AG04450 (cell line): Measurements from ENCODE around the gene GOLM1. TPM values are rescaled to one million over a fixed set of nuclear protein-coding genes. Genes with fewer than 3 reads are reported as not detected.
A peak's percentile ranks its signal among the peaks of the same experiment; 100 is the strongest.

ENCODE experiments used
- CTCF ChIA-PET: fragments of 300-600, 350-600 bp; formaldehyde crosslinking; extraction: SDS; loops from one replicate; lab custom pipeline; 2022; ENCODE audit warnings: antibody characterized with exemption, inconsistent platforms; lab: Charles Lee
- POLR2A ChIA-PET: fragments of 350-600 bp; formaldehyde crosslinking; extraction: SDS; loops from one replicate; lab custom pipeline; 2021; ENCODE audit warnings: antibody characterized with exemption, inconsistent platforms; lab: Yijun Ruan, JAX
- DNase-seq: peaks from one replicate; pipeline ENCODE4 v3.0.0-alpha.2; 2011; ENCODE audit warnings: low read depth, low spot score
- H3K27ac ChIP-seq: one replicate; pipeline ENCODE4 v1.5.1; 2012; ENCODE audit warnings: low read depth, low read length, control low read depth
- H3K27me3 ChIP-seq: one replicate; pipeline ENCODE4 v1.6.0; 2012; ENCODE audit warnings: low read length; ENCODE audit not compliant: control insufficient read depth, insufficient read depth
- H3K4me3 ChIP-seq: 2 replicates; pipeline ENCODE4 v1.5.1; 2011; ENCODE audit warnings: mild to moderate bottlenecking, low read depth, low read length, control low read depth
- H3K9me3 ChIP-seq: 2 replicates; pipeline ENCODE4 v1.5.1; 2012; ENCODE audit warnings: low read length; ENCODE audit not compliant: control insufficient read depth, insufficient read depth
- polyA plus RNA-seq: library from polyadenylated mRNA; depleted of rRNA; stranded (reverse); fragments of >200 nt; gene quantifications from 2 replicates; pipeline ENCODE4 v1.2.3, GENCODE V29; 2011
- TF ChIP-seq, protein P1 (sequence below): IDR thresholded peaks from 2 replicates; pipeline ENCODE4 v1.5.1; 2011; ENCODE audit warnings: low read depth, low read length, control low read depth, inconsistent platforms

The GOLM1 gene
- polyA plus RNA-seq, 1 experiment, result 75.0 TPM

DNA sequence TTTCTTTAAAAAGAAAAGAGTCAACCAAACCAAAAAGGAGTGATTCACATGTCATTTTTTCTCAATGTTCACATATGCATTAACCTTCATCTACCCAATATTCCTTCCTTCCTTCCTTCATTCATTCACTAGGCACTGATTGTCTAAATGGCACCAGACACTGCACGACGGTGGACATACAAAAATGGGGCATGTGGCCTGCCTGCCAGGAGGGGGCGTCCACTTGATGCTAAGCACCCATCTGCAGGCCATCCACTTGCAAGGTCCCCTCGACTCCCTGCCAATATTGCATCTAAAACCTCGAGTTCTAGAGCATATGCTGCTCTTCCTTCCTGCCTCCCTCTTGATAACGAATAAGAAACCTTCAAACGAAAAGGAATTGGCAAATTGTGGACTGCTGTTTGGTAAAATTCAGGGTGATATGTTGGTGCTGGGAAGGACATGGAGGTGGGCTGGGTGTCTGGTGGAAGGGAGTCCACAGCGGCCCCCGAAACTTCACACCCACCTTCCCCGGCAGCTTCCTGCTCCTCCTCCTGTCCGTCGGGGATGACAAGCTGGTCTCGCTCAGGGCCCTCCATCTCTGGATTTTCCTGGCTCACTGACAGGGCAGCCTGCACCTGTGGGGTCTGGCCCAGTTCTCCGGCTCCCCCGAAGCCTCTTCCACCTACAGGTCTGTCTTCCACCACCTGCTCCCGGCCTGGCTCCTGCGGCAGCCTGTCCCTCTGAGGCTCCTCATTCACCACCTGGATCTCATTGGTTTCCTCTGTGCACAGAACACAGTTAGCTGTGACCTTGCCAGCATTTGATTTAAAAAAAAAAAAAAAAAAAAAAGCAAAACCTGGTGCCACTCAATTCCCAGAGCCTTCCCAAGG, 64.3 kb downstream of the GOLM1 start:
- POLR2A ChIA-PET, result no interaction called here
- peak; percentile 7 for DNase-seq
- H3K27ac ChIP-seq, result no peak overlapping the region
- no peaks in the 10 kb centered on the region for H3K27me3 ChIP-seq
- TF ChIP-seq, protein P1, sequence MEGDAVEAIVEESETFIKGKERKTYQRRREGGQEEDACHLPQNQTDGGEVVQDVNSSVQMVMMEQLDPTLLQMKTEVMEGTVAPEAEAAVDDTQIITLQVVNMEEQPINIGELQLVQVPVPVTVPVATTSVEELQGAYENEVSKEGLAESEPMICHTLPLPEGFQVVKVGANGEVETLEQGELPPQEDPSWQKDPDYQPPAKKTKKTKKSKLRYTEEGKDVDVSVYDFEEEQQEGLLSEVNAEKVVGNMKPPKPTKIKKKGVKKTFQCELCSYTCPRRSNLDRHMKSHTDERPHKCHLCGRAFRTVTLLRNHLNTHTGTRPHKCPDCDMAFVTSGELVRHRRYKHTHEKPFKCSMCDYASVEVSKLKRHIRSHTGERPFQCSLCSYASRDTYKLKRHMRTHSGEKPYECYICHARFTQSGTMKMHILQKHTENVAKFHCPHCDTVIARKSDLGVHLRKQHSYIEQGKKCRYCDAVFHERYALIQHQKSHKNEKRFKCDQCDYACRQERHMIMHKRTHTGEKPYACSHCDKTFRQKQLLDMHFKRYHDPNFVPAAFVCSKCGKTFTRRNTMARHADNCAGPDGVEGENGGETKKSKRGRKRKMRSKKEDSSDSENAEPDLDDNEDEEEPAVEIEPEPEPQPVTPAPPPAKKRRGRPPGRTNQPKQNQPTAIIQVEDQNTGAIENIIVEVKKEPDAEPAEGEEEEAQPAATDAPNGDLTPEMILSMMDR, result peak; percentile 63
- CTCF ChIA-PET, result interaction anchor here (0.6 kb wide), 1 partner anchor 334 kb away, joined by 4 read pairs; no protein-coding TSS in a partner anchor
- no peak overlapping the region for H3K4me3 ChIP-seq
- H3K9me3 ChIP-seq, result no peaks in the 10 kb centered on the region

DNA sequence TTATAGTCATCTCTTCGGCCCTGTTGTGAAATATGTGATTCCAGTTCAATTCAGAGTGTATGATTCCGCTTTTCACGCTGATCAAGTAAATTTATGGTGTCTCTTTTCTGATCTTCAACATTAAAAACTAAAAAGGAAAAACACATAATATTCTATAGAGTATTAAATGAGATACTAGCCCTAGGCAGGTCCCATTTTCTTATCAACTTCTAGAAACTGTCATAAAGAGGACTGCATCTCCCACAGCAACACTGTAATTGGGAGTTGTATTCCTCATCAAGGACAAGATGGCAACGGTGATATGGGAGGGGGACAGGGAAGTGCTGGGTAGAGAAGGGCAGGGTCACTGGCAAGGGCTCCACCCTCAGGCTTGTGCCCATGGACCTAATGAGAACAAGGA, 71.6 kb downstream of the GOLM1 start:
- no peaks in the 10 kb centered on the region for H3K27me3 ChIP-seq
- no peak for DNase-seq
- TF ChIP-seq, protein P1, result no peak
- H3K9me3 ChIP-seq, result no peaks in the 10 kb centered on the region
- H3K27ac ChIP-seq, result no peak overlapping the region
- POLR2A ChIA-PET, result no interaction called here
- no peak overlapping the region for H3K4me3 ChIP-seq
- CTCF ChIA-PET, result no interaction called here

DNA sequence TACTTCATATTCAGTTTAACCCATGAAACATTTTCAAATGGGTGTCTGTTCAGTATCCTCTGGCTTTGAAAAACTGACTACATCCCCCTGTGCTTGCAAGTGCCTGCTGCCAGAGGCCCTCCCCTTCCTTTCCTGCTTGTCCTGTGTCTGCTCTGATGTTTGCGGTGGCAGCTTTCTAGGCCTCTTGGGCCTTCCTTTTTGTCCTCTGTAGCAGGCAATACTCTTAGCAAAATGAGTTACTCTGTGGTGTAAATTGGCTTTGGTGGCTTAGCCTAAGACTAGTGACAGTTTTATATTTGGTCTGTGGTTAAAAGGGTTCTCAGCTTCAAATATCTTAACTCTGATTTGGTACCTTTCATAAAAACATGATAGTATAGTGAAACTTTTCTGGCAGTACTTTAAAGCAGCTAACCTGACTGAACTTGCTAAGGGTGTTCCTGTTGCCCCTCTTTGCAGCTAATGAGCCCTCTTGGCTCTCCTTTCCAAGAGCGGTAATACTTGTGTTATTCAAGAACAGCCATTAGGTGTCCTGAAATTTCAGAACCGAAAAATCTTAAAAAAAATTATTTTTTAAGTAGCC, 76.6 kb downstream of the GOLM1 start:
- no peak overlapping the region for H3K27ac ChIP-seq
- H3K27me3 ChIP-seq, result no peaks in the 10 kb centered on the region
- TF ChIP-seq, protein P1, result no peak
- no peak overlapping the region for H3K4me3 ChIP-seq
- H3K9me3 ChIP-seq, result no peaks in the 10 kb centered on the region
- ChIA-PET POLR2A (no interaction called here), CTCF (interaction anchor here (0.9 kb wide), 1 partner anchor 180 kb away, joined by 4 read pairs; no protein-coding TSS in a partner anchor)
- DNase-seq, result no peak

DNA sequence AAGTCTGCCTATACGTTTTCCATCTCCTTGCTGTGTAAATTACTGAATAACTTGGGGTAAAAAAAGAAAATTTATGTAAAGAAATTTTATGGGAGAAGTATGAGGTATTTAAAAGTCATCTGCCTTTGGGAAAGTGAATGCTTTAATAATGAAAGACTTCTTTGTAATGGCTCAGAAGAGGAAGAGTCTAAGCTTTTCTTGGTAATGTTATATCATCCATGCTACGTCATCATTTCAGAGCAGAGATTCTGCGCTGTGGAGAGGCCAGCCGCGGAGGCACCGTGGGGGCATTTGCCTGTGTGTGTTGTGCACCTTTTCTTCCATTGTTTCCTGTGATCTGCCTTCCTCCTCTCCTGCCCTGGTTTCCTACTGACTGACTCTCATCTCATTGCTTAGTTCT, 78.2 kb downstream of the GOLM1 start:
- DNase-seq, result no peak
- no peaks in the 10 kb centered on the region for H3K9me3 ChIP-seq
- H3K4me3 ChIP-seq, result no peak overlapping the region
- POLR2A ChIA-PET, result no interaction called here
- no peak overlapping the region for H3K27ac ChIP-seq
- CTCF ChIA-PET, result no interaction called here
- TF ChIP-seq, protein P1, result no peak
- no peaks in the 10 kb centered on the region for H3K27me3 ChIP-seq

DNA sequence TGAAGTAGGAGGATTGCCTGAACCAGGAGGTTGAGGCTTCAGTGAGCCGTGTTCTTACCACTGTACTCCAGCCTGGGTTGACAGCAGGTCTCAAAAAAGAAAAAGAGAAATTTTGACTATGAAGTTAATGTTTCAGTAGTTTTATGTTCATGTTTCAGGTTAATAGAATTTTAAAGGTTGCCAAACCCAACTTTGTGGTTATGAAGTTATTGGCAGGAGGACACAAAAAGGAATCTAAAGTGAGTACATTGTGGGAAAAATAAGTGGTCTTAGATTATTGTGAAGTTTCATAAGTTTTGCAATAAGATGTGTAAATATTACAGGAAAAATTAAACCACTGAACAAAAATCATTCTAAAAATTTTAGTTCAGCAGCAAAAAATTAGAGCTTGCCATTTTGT, 78.6 kb downstream of the GOLM1 start:
- H3K4me3 ChIP-seq, result no peak overlapping the region
- DNase-seq, result no peak
- POLR2A ChIA-PET, result no interaction called here
- H3K9me3 ChIP-seq, result no peaks in the 10 kb centered on the region
- CTCF ChIA-PET, result no interaction called here
- H3K27ac ChIP-seq, result no peak overlapping the region
- H3K27me3 ChIP-seq, result no peaks in the 10 kb centered on the region
- TF ChIP-seq, protein P1, result no peak
